Progenitor cell of endocrine pancreas (in vitro differentiated cells): Measurements from ENCODE around the gene SLMAP. TPM values are rescaled to one million over a fixed set of nuclear protein-coding genes. Genes with fewer than 3 reads are reported as not detected.

Source experiments
- DNase-seq: peaks from one replicate; pipeline ENCODE4 v3.0.0; 2021; ENCODE audit warnings: low spot score; ENCODE audit not compliant: unreplicated experiment
- H3K27ac Mint-ChIP-seq: 2 replicates; pipeline ENCODE4 v1.8.0; 2021; ENCODE audit warnings: mild to moderate bottlenecking, moderate library complexity, mixed read lengths
- H3K27me3 Mint-ChIP-seq: 2 replicates; pipeline ENCODE4 v1.8.0; 2021; ENCODE audit warnings: mixed read lengths
- H3K36me3 Mint-ChIP-seq: 2 replicates; pipeline ENCODE4 v1.8.0; 2022; ENCODE audit warnings: mixed read lengths; ENCODE audit not compliant: insufficient read depth
- H3K4me1 Mint-ChIP-seq: 2 replicates; pipeline ENCODE4 v1.8.0; 2021; ENCODE audit warnings: low read depth, mixed read lengths
- H3K4me3 Mint-ChIP-seq: 2 replicates; pipeline ENCODE4 v1.8.0; 2021; ENCODE audit warnings: low read depth, mild to moderate bottlenecking, moderate library complexity, mixed read lengths
- H3K9me3 Mint-ChIP-seq: 2 replicates; pipeline ENCODE4 v1.8.0; 2021; ENCODE audit warnings: low read depth, mixed read lengths
- CTCF ChIP-seq: fragments of 200-600 bp; sonication (generic); IDR thresholded peaks from one replicate; pipeline ENCODE4 v1.5.0; 2021; ENCODE audit warnings: antibody characterized with exemption, mild to moderate bottlenecking; ENCODE audit not compliant: unreplicated experiment
- total RNA-seq: library from RNA; stranded (reverse); gene quantifications from 2 replicates; pipeline ENCODE4 v1.2.1, GENCODE V29; 2021

Gene SLMAP
- total RNA-seq, 1 donor from 2014 or later: 65.8 TPM

- no peak for DNase-seq
- Mint-ChIP-seq H3K9me3 (no peaks in the 10 kb centered on the region), H3K27ac (no peak overlapping the region), H3K4me3 (no peak overlapping the region), H3K27me3 (no peaks in the 10 kb centered on the region), H3K4me1 (peaks cover 3% of the 10 kb centered on the region), H3K36me3 (peaks cover 7% of the 10 kb centered on the region)
- no peak for TF ChIP-seq CTCF
These were observed 137.0 kb downstream of the SLMAP start for GRCh38 chr3:57893156-57893555.

- no peaks in the 10 kb centered on the region for H3K27me3 Mint-ChIP-seq
- DNase-seq: no peak
- TF ChIP-seq CTCF: no peak
- peaks cover 3% of the 10 kb centered on the region for H3K4me1 Mint-ChIP-seq
- peaks cover 7% of the 10 kb centered on the region for H3K36me3 Mint-ChIP-seq
- no peaks in the 10 kb centered on the region for H3K9me3 Mint-ChIP-seq
- no peak overlapping the region for H3K4me3 Mint-ChIP-seq
- H3K27ac Mint-ChIP-seq: no peak overlapping the region
These were observed 137.6 kb downstream of the SLMAP start for GRCh38 chr3:57893668-57894067.

- Mint-ChIP-seq H3K27ac (peak overlapping the region; percentile 74), H3K9me3 (no peaks in the 10 kb centered on the region), H3K4me1 (peaks cover 3% of the 10 kb centered on the region), H3K36me3 (peaks cover 10% of the 10 kb centered on the region), H3K4me3 (no peak overlapping the region), H3K27me3 (no peaks in the 10 kb centered on the region)
- TF ChIP-seq CTCF: no peak
- no peak for DNase-seq
These were observed 139.9 kb downstream of the SLMAP start for GRCh38 chr3:57896031-57896430.

- H3K27me3 Mint-ChIP-seq: no peaks in the 10 kb centered on the region
- no peak overlapping the region for H3K4me3 Mint-ChIP-seq
- H3K9me3 Mint-ChIP-seq: no peaks in the 10 kb centered on the region
- H3K27ac Mint-ChIP-seq: no peak overlapping the region
- peaks cover 15% of the 10 kb centered on the region for H3K36me3 Mint-ChIP-seq
- TF ChIP-seq CTCF: no peak
- DNase-seq: no peak
- H3K4me1 Mint-ChIP-seq: peaks cover 3% of the 10 kb centered on the region
These were observed 140.6 kb downstream of the SLMAP start for GRCh38 chr3:57896691-57897090.

GRCh38 chr3:57900786-57901185 lies 144.7 kb downstream of the SLMAP start:
- Mint-ChIP-seq H3K36me3 (peaks cover 19% of the 10 kb centered on the region), H3K9me3 (no peaks in the 10 kb centered on the region), H3K4me1 (peaks cover 5% of the 10 kb centered on the region), H3K27ac (no peak overlapping the region), H3K4me3 (no peak overlapping the region), H3K27me3 (no peaks in the 10 kb centered on the region)
- no peak for DNase-seq
- TF ChIP-seq CTCF: no peak
